ENCODE results near the gene MARCHF4. TPM values are rescaled to one million over a fixed set of nuclear protein-coding genes. Genes with fewer than 3 reads are reported as not detected.

The MARCHF4 gene, protein sequence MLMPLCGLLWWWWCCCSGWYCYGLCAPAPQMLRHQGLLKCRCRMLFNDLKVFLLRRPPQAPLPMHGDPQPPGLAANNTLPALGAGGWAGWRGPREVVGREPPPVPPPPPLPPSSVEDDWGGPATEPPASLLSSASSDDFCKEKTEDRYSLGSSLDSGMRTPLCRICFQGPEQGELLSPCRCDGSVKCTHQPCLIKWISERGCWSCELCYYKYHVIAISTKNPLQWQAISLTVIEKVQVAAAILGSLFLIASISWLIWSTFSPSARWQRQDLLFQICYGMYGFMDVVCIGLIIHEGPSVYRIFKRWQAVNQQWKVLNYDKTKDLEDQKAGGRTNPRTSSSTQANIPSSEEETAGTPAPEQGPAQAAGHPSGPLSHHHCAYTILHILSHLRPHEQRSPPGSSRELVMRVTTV
- total RNA-seq: not detected
- long read RNA-seq: 0 reads

DNA sequence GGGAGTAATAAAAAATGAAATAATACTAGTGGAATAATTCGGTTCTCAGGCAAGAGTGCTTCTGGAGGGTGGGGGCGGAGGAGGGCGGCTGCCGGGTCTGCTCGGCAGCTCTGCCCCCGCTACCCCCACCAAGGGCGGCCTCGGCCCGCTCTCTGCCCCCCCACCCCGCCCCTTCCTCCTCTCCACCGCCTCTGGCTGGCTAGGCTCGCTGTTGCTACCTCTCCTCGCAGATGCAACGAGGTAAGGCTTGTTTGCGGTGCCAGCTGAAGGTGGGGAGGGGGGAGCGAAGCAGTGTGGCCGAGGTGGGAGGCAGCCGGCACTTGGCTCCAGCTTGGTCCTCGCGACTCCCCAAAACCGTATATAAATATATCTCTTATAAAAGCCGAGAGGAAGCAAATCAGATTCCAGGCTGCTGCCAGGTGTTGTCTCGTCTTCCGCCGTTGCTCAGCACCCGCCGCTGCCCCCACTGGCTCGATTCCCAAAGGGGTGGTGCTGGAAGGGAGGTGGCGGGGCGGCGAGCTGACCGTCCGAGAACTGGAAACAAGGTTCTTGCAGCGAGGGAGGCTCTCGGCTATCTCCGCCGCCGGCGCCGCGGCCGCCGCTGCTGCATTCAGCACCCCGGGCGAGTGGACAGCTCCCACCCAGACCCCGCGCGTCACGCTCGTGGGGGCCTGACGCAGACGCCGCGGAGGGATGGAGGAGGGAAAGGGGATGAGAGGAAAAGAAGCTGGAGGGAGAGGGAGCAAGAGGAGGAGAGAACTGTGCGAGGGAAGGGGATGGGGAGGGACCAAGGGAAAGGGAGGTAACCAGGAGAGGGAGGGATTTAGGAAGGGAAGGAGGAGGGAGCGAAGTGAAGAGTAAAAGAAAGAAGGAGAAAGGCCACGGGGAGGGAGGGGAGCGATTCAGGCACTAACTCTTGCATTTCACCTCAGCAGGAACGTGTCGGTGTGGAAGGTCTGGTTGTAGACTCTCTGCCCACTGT, at the start of gene MARCHF4:
MARCHF4 (minus strand) TSS at position 763 of the 982 bp plus-strand sequence. CDS start 2,223 bp downstream, outside the sequence.
- DNase-seq (ENCODE audit: low spot score): peak; percentile 92

DNA sequence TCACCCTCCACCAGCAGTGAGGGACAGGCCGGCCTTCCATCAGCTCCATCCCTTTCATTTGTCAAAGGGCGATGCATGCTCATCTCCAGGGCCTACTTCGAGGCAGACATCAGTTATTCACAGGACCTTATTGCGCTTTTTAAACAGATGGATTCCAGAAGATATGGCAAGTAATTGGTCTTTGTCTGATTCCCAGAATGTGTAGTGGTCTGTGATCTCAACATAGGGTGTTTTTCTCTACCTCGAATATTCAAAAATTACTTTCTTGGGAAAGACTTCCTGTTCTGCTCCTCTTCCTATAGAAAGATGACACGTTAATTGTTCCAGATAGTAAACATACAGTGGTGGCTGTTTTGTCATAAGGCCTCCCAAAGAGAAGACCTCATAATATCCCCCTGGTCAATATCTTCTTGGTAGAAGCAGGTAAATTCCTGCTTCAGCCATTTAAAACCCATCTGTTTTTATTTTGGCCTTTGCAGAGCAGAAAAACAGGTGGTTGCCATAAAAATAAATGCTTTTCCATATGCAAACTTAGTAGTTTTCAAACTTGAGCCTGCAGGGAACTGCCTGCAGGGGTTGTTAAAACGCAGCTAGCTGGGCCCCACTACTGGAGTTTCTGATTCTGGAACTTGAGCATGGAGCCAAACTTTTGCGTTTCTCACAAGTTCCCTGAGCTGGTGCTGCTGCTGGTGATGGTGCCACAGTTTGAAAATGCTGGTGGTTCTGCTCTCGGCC, 48.3 kb upstream of the MARCHF4 start:
- no peak for DNase-seq (ENCODE audit: low spot score)

DNA sequence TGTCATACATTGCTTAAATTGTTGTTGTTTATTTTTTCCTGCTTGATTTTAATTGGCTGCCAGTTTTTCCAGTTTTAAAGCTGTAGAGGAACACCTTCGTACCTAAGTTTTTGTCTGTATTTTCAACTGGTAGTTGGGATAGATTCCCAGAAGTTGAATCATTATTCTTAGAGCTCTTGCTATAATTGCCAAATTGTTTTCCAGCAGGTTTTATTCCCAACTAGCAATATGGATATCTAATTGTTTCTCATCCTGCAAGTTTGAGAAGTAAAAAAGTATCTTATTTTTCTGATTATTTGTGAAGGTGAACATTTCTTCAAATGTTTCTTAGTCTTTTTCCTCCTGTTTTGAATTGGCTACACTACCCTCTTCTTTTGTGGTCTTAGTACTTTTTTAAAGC, 46.7 kb upstream of the MARCHF4 start:
- no peak for DNase-seq (ENCODE audit: low spot score)

DNA sequence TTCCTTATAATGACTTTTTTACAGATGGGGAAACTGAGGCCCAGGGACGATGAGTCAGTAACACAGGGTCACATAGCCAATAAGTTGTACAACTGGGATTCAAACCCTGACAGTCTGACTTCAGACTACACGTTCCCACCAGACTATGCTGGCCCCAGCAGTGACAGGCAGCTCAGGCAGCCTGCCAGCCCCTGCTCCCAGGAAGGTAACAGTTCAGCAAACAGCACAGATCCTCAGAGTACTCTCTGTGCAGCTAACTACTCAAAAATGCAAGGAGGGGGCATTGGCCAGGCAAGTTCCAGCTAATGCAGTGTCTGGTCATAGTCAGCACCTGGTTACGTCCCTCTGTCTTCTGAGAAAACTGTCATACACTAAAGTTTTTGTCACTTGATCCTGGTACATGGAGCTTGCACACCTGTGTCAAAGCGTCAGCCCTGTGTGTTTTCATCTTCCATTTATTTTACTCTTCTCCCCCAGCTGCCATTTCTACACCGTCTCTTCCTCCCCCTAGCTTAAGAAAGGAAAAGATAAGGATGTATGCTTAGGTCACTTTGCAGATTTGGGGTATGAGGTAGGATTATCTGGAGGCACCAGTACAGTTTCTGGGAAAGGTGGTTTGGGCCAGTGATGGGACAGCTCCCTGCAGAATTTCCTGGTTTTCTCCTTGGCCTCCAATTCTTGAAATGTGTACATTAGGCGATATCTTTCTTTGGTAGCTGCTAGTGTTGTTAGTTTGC, 44.5 kb upstream of the MARCHF4 start:
- DNase-seq (ENCODE audit: low spot score): no peak

DNA sequence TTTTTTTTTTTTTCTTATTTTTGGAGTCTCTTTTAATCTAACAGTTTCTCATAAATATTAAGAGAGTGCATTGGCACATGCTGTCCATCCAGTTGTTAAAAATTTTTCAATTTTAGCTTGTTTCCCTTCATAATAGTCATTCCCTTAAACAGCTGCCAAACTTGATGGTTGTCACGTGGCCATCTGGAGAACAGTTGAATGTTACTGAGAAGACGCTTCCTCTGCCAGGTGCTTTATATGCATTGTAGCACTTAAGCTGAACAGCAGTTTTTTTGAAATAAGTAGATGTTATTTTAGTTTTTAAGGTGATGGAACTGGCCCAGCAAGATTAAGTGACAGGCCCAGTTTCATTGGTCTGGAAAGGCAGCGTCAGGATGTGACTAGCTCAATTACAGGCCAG, 43.3 kb upstream of the MARCHF4 start:
- no peak for DNase-seq (ENCODE audit: low spot score)

DNA sequence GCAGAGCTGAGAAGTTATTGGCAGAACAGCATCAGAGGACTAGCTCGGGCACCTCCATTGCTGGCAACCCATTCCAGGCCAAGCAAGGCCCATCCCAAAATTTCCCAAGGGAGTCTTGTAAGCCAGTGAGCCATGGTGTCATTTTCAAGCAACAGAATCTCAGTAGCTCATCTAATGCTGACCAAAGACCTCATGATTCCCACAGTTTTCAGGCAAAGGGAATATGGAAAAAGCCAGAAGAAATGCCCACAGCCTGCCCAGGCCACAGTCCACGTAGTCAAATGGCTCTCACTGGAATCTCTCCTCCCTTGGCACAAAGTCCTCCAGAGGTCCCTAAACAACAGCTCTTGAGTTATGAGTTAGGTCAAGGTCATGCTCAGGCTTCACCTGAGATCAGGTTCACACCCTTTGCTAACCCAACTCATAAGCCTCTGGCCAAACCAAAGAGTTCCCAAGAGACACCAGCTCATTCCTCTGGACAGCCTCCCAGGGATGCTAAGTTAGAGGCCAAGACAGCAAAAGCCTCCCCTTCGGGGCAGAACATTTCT, 42.6 kb upstream of the MARCHF4 start:
- no peak for DNase-seq (ENCODE audit: low spot score)

DNA sequence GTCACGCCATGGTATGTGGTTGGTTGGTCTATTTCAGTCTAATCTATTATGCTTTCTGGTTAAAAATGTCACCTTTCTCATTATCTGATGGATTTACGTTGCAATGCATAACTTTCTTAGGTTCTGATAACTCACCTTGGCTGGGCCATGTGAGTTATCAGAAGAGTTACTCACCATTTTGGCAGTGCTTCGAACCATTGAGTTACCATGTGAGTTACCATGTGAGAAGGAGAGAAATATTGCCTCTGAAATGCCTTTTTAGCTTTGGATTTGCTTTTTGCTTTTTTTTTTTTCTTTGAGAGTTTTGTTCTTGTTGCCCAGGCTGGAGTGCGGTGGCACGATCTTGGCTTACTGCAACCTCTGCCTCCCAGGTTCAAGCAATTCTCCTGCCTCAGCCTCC, 41.6 kb upstream of the MARCHF4 start:
- DNase-seq (ENCODE audit: low spot score): no peak

DNA sequence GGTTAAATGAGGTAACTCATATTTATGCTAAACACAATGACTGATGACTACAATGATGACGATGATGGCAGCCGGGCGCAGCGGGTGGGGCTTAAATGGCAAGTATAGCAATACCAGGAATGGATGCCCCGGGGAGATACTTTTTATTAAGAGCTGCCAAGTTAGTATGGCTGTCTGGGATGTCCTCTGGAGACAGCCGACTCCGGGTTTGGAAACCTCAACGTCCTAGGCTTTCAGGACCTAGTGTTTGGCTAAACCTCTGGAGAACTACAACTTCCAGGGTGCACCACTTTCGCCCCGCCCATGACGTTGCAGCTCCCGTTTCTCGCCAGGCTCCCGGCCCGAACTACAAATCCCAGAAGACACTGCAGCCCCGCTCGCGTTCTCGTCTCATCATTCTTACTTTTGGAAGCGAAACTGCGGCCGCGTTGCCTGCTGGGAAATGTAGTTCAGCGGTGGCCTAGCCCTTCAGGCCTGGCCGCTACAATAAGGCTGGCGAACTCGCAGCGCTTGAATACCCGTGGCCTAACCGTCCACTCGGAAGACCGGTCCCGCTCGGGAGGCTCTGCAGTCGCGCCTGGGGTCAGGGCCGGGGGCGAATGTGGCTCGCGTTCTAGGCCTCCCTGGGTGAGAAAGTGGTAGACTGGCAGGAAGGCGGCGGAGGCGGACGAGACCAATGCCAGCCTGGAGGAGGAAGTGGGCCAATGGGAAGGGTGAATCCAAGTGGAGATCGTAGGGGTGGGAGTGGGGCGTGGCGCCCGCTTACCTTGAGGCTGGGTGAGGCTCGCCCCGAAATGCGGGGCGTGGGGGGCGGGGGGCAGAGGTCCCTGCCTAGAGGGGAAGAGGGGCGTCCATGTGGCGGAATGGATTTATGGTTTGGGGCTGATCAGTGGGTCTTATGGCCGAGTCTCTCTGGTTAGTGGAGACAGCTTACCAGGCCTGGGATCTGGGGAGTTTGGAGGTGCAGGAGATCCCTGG, 40.0 kb upstream of the MARCHF4 start, which contains the start of gene SMARCAL1:
SMARCAL1 (plus strand) TSS at position 463 of the 978 bp plus-strand sequence. CDS start 2,221 bp downstream, outside the sequence.
- DNase-seq (ENCODE audit: low spot score): peak; percentile 99

DNA sequence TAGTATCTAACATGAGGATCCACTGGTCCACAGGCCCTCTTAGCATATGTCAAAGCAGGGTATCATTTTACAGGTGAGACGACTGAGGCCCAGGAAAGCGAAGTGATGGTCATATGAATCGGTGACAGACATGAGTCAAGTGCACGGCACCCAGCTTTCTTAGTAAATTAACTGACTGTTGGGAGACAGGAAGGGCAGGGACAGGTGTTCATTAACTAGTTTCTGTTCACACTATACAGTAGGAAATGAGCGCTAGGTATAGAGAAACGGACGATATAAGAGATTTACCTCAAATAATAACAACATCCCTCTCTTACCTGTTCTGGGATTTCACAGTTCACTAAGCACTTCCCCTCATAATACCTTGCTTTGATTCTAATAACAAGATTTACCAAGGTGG, 38.3 kb upstream of the MARCHF4 start:
- DNase-seq (ENCODE audit: low spot score): no peak

DNA sequence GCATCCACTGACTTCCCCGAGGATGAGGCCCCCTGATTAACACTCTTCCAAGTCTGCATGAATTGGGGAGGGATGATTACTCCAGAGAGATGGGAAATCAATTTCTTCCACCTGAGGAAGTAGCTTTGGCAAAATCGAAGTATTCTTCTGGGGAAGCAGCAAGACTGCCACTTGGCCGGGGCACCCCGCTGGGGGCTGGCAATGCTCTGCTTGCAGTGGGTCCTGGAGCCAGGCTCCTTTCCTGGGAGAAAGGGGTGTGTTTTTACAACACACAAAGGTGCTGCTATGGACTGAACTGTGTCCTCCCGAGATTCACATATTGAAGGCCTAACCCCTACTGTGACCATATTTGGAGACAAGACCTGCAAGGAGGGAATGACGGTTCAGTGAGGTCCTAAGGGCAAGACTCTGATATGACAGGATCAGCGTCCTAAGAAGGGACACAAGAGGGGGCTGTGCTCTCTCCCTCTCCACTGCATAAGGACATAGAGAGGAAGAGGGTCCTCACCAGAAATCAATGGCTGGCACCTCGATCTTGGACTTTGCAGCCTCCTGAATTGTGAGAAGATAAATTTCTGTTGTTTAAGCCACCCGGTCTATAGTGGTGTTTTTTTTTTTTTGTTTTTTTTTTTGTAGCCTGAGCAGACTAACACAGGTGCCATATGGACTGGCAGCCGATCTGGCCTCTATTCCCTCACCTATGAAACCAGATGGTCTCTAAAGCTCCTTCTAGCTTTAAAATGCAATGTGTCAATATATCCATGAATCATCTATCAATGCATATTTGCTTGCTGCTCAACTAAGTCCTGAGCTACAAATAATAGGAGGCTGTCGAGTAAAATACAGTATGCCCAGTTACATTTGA, 36.4 kb upstream of the MARCHF4 start:
- DNase-seq (ENCODE audit: low spot score): no peak

DNA sequence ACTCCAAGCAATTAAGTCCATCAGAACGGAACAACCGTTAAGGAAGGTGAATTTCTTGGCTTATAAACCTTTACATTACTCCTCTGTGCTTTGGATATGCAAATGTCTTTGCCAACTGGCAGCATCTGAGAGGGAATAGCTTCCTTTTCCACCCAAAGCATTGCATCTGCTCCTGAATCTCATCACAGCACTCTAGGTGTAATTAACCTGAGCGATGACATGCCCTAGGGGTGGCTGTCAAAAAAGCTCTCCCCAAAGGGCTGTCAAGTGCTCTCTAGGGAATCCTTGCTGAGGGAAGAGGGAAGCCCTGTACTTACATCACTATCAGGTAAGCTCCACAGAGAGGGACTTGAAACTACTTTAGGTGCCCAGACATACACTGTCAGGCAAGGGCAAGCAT, 34.5 kb upstream of the MARCHF4 start:
- DNase-seq (ENCODE audit: low spot score): no peak

DNA sequence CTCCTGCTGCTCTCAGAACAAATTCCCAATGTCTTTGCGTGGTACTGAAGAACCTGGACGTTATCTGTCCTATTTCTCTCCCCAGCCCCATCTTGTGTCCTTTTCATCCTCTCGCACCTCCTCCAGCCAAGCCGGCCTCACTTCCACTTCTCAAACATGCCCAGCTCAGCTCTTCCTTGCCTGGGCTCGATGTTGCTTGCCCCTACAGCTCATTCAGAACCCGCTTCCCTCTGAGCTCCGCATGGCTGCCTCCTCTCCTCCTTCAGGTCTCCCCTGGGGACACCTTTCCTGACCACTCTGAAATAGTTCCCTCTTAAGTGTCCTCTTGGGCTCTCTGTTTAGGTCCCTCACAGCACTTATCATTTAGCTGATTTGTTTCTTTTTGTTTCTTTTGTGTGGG, 33.3 kb upstream of the MARCHF4 start:
- no peak for DNase-seq (ENCODE audit: low spot score)

DNA sequence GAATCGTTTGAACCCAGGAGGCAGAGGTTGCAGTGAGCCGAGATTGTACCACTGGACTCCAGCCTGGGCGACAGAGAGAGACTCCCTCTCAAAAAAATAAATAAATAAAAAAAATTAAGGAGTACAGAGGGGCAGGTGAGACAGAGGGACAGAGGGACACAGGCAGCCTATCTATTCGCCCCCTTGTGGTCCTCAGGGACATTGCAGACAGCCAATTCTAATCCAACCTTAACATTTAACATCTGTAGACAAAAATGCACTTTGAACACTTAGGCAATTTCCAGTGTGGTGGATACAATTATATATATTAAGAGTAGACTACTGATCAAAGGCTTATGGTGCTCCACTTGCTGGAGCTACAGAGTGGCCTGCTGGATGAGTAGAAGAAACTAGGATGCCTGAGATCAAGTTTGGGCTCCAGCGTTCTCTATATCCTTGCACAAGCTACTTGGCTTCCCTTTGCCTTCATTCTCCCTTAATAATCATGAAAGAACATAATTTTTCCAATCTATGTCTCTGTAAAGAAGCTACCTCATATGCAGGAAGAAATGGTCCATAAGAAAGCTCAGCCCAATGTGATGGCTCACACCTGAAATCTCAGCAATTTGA, 31.8 kb upstream of the MARCHF4 start:
- no peak for DNase-seq (ENCODE audit: low spot score)

DNA sequence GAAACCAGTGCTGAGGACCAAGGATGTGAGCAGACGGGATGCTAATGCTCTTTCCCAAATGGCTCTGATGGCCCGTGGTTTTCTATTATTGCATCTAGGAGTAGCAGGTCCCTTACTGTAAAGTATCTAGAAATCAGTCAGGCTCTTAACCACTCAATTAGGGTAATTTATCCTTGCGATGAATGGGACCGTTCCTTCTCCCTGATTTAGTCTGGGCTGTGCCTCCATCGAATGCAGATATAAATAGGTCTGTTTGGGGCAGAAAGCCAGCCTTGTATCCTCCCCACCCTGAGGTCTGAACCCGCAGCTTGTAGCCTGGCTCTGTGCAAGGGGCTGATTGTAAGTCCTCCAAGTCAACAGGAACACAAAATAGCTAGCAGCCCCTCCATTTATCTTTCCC, 30.5 kb upstream of the MARCHF4 start:
- DNase-seq (ENCODE audit: low spot score): no peak

DNA sequence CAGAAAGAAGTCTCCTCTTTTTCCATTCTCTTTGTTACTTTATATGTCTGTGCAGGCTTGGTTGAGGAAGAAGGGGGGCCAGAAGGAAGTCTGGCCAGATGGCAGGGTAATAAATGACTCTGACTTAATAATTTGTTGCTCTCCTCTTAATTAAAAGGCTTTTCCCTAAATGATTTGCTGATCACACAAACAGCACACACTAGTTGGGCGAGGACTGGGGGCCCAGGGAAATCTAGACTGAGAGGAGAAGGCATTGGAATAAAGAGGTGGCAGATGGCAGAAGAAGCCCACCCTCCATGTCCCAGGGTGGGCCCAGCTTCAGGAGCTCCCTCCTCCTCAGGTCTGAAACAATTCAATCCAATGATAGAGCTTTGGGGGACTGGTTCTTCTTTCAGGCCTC, 27.3 kb upstream of the MARCHF4 start:
- DNase-seq (ENCODE audit: low spot score): no peak

DNA sequence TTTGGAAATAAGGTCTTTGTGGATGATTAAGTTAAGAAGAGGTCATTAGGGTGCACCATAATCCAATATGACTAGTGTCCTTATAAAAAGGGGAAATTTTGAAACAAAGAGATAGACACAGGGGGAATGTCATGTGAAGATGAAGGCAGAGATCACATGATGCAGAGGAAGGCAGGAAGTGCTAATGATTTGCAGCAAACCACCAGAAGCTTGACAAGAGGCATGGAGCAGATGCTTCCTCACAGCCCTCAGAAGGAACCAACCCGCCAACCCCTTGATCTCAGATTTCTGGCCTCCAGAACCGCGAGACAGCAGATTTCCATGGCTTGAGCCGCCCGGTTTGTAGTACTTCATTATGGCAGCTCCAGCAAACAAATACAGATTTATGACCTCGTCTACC, 22.6 kb upstream of the MARCHF4 start:
- no peak for DNase-seq (ENCODE audit: low spot score)

All from mesenteric fat pad (tissue), 1 donor.